GM18502 (cell line): ENCODE results near the gene PPM1G.

ENCODE experiments used
- ATAC-seq: cut with Tn5 transposase; IDR thresholded peaks from one replicate; pipeline ENCODE4 v1.9.1; 2021; ENCODE audit warnings: mild to moderate bottlenecking; ENCODE audit not compliant: unreplicated experiment, poor library complexity

PPM1G gene

GRCh38 chr2:27336173-27336572, 73.2 kb downstream of the PPM1G start:
- ATAC-seq = no peak

- ATAC-seq = no peak
Observed at GRCh38 chr2:27335311-27335710, 74.1 kb downstream of the PPM1G start.
